ENCODE data around the gene CREB5.

DNA sequence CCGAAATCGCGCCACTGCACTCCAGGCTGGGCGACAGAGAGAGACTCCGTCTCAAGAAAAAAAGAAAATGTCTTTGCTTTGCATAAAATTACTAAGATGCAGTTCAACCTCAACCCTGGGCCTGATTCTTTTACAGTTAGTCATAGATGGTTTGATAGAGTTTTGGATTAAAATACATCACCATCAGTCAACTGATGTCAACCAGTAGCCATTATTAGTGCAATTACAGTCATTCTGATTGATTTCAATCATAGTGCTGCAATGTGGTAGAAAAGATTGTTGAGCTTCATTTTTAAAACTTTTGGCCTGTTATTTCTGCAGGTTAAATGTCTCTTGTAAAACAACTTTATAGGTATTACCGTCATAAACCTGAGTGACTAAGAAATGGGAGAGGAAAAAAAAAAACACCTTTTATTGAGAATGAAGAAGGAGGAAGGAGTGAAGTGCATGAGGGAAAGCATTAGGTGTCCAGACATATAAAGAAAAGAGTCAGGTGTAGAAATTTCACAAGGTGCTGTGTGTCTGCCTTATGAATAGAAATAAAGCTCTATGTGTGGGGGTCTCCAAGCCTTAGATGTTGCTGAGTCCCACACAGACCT lies 395.2 kb downstream of the CREB5 start:
- TF ChIP-seq, protein P1, sequence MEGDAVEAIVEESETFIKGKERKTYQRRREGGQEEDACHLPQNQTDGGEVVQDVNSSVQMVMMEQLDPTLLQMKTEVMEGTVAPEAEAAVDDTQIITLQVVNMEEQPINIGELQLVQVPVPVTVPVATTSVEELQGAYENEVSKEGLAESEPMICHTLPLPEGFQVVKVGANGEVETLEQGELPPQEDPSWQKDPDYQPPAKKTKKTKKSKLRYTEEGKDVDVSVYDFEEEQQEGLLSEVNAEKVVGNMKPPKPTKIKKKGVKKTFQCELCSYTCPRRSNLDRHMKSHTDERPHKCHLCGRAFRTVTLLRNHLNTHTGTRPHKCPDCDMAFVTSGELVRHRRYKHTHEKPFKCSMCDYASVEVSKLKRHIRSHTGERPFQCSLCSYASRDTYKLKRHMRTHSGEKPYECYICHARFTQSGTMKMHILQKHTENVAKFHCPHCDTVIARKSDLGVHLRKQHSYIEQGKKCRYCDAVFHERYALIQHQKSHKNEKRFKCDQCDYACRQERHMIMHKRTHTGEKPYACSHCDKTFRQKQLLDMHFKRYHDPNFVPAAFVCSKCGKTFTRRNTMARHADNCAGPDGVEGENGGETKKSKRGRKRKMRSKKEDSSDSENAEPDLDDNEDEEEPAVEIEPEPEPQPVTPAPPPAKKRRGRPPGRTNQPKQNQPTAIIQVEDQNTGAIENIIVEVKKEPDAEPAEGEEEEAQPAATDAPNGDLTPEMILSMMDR (IDR thresholded peaks at IDR 0.05), result no peak
- no peak for TF ChIP-seq POLR2A (IDR thresholded peaks at IDR 0.05)
